Brain microvascular endothelial cell (primary cell): ENCODE measurements around the gene CACFD1.

Source experiments
- DNase-seq: peaks from one replicate; pipeline ENCODE4 v3.0.0-alpha.2; 2020
- H3K27ac ChIP-seq: fragments of 250-450 bp; sonication (Bioruptor Pico); 2 replicates; pipeline ENCODE4 v1.5.1; 2020; ENCODE audit warnings: mild to moderate bottlenecking, moderate library complexity
- H3K27me3 ChIP-seq: fragments of 250-450 bp; sonication (Bioruptor Pico); replicated peaks from 2 replicates; pipeline ENCODE4 v1.5.1; 2020; ENCODE audit warnings: mild to moderate bottlenecking
- H3K36me3 ChIP-seq: fragments of 250-450 bp; sonication (Bioruptor Pico); replicated peaks from 2 replicates; pipeline ENCODE4 v1.5.1; 2020; ENCODE audit warnings: mild to moderate bottlenecking
- H3K4me3 ChIP-seq: 2 replicates; pipeline ENCODE4 v1.5.1; 2011; ENCODE audit warnings: low read depth, mild to moderate bottlenecking, control low read depth, low read length, moderate library complexity
- CTCF ChIP-seq: IDR thresholded peaks from 2 replicates; pipeline ENCODE4 v1.5.1; 2011; ENCODE audit warnings: low read depth, mild to moderate bottlenecking, moderate library complexity, low read length, control low read depth, inconsistent platforms; ENCODE audit errors: missing control alignments
- in situ Hi-C: cut with HindIII; loops from 2 replicates; pipeline ENCODE4 v1.10.0; 2017; ENCODE audit warnings: low sequenced_read_pairs, low pct_ligation_motif_present

The CACFD1 gene

DNA sequence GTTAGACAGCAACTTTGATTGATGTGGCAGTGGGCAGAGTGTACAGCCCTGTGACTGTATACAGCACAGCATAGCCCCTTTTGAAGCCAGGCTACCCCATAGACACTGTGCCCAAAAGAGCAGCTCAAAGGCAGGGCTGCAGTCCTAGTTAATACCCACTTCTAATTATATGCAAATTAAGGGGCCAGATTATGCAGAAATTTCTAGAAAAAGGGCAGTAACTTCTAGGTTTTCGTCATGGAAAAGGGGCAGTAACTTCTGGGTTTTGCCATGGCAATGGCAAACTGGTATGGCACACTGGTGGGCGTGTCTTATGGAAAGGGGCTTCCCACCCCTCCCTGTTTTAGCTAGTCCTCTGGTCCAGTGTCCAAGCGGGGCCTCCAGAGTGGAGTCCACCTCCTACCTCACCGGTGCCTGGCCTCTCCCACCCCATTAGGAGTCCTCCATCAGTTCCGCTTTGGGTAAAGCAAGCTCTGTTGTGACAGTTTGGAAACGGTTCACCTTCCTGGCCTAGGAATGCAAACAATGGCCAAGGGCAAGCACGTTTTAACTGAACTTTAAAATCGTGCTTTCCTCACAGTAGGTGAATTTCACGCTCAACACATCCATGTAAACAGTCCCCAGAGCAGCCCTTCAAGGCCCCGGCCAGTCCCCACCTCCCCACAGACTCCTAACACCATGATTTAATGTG, 32.0 kb upstream of the CACFD1 start:
- DNase-seq = no peak
- H3K27me3 ChIP-seq = peaks cover 11% of the 10 kb centered on the region
- no peak for TF ChIP-seq CTCF

DNA sequence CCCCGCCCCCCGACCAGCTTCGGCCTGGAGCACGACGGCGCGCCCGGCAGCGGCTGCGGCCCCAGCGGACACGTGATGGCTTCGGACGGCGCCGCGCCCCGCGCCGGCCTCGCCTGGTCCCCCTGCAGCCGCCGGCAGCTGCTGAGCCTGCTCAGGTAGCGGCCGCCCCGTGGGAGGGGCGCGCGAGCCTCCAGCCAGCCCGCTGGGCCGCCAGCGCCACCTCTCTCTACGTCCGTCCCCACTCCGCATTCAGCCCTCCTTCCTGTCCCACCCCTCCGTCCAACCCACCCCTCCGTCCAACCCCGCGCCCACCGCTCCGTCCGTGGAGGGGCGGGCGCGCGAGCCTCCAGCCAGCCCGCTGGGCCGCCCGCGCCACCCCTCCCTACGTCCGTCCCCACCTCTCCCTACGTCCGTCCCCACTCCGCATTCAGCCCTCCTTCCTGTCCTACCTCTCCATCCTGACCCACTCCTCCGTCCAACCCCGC, 31.1 kb upstream of the CACFD1 start:
- no peak for DNase-seq

More for the DNA sequence above, 32.0 kb upstream of the CACFD1 start:
- H3K27ac ChIP-seq = no peak overlapping the region
- in situ Hi-C loops = no loop called here
- no peak overlapping the region for H3K4me3 ChIP-seq
- H3K36me3 ChIP-seq = no peaks in the 10 kb centered on the region

GRCh38 chr9:133429214-133429613, 30.6 kb upstream of the CACFD1 start:
- in situ Hi-C loops = no loop called here
- no peak for TF ChIP-seq CTCF
- H3K36me3 ChIP-seq = no peaks in the 10 kb centered on the region
- DNase-seq = no peak
- H3K27ac ChIP-seq = no peak overlapping the region
- peaks cover 11% of the 10 kb centered on the region for H3K27me3 ChIP-seq
- H3K4me3 ChIP-seq = no peak overlapping the region

More for the DNA sequence above, 31.1 kb upstream of the CACFD1 start:
- in situ Hi-C loops = no loop called here
- no peak overlapping the region for H3K27ac ChIP-seq
- TF ChIP-seq CTCF = no peak
- H3K4me3 ChIP-seq = no peak overlapping the region
- no peaks in the 10 kb centered on the region for H3K36me3 ChIP-seq
- peaks cover 11% of the 10 kb centered on the region for H3K27me3 ChIP-seq

DNA sequence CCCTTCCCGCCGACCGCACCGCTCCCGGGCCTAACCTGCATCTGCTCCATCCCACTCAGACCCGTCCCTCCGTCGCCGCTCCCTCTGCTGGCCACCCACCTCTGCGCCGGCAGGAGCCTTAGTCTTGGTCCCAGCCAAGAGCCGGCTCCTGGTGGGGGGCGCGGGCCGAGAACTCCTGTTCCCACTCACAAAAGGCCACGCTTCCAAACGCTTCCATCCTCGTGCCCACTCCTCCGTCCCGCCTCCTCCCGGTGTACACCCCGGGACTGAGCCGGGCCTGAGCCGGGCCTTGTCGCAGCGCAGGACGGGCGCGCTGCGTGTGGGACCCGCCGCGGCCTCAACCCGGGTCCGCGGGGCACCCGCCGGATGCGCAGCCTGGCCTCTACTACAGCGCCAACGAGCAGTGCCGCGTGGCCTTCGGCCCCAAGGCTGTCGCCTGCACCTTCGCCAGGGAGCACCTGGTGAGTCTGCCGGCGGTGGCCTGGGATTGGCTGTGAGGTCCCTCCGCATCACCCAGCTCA, 30.1 kb upstream of the CACFD1 start:
- Histone ChIP-seq H3K36me3 (no peaks in the 10 kb centered on the region), H3K27me3 (peaks cover 11% of the 10 kb centered on the region), H3K4me3 (no peak overlapping the region), H3K27ac (no peak overlapping the region)
- peak; percentile 10 for DNase-seq
- in situ Hi-C loops = no loop called here
- peak; percentile 77 for TF ChIP-seq CTCF

DNA sequence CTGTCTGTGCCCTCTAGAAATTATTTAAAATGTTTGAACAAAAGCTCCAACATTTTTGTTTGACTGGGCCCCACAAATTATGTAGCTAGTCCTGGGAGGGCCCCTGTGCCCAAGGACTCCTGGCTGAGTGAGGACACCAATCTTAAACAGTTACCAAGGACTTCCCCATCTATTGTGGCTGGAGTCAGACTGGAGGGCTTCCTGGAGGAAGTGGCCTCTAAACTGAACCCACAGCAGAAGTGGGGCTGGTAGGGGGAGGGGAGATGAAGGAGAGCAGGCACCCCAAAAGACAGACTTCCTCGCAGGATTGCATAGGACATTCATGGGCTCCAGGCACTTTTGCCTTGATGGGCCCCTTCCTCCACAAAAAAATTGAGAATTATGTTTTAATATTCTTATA, 29.5 kb upstream of the CACFD1 start:
- no peak for DNase-seq
- no peak overlapping the region for H3K27ac ChIP-seq
- no peak for TF ChIP-seq CTCF
- peaks cover 11% of the 10 kb centered on the region for H3K27me3 ChIP-seq
- no peaks in the 10 kb centered on the region for H3K36me3 ChIP-seq
- in situ Hi-C loops = no loop called here
- H3K4me3 ChIP-seq = no peak overlapping the region

DNA sequence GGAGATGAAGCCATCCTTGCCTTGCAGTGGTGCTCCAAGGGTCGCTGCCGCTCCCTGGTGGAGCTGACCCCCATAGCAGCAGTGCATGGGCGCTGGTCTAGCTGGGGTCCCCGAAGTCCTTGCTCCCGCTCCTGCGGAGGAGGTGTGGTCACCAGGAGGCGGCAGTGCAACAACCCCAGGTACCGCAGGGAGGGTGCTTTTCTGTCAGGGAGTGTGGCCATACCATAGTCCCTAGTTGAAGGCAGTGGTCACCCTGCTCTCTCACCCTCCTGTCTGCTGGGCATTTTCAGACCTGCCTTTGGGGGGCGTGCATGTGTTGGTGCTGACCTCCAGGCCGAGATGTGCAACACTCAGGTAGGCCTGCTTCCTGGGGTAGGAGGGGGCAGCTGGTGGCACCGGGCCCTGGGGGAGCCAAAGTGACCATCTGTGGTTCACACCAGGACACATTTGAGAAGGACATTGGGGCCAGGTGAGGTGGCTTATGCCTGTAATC, 26.4 kb upstream of the CACFD1 start:
- no peak for DNase-seq
- H3K27ac ChIP-seq = no peak overlapping the region
- no peak overlapping the region for H3K4me3 ChIP-seq
- no peaks in the 10 kb centered on the region for H3K36me3 ChIP-seq
- H3K27me3 ChIP-seq = peaks cover 2% of the 10 kb centered on the region
- TF ChIP-seq CTCF = no peak
- in situ Hi-C loops = no loop called here
